HepG2 (cell line): ENCODE measurements around the gene SWI5. TPM values are rescaled to one million over a fixed set of nuclear protein-coding genes. Genes with fewer than 3 reads are reported as not detected.

Experiments
- ATAC-seq: fragments of 200-7000 bp; cut with Tn5 transposase; 3 replicates; pipeline ENCODE4 v1.9.1; 2020; ENCODE audit warnings: mild to moderate bottlenecking, moderate library complexity
- BruUV-seq: library from RNA; stranded (reverse); fragments of 400-500 nt; replicated peaks from 2 replicates; lab custom pipeline; 2021; lab: Mats Ljungman, UMichigan
- CTCF ChIA-PET: fragments of 300-600 bp; formaldehyde crosslinking; extraction: SDS; loops from one replicate; lab custom pipeline; 2021; ENCODE audit warnings: low total read pairs, inconsistent platforms, low intra/inter-chr PET ratio; lab: Yijun Ruan, JAX
- POLR2A ChIA-PET: fragments of 350-600 bp; sonication (Branson Sonifier 250); formaldehyde crosslinking; loops from one replicate; lab custom pipeline; 2020; ENCODE audit warnings: antibody characterized with exemption, inconsistent platforms; lab: Yijun Ruan, JAX
- DNase-seq: peaks from one replicate; pipeline ENCODE4 v3.0.0-alpha.2; 2015; ENCODE audit warnings: low spot score
- FAIRE-seq: peaks from 3 replicates; lab custom pipeline; 2011; peaks lifted over from hg19 to GRCh38; lab: Jason Lieb, UNC
- H2AFZ ChIP-seq: one replicate; pipeline ENCODE4 v1.6.1; 2011; ENCODE audit warnings: low read length, inconsistent platforms
- H3K27ac ChIP-seq: fragments of 300-600 bp; 3 replicates; pipeline ENCODE4 v1.8.0; 2011; ENCODE audit warnings: mixed run types, mild to moderate bottlenecking, mixed read lengths, low read length, inconsistent platforms; ENCODE audit not compliant: insufficient read depth; ENCODE audit errors: extremely low read length
- H3K27me3 ChIP-seq, 2 experiments: fragments of 200-600 bp in 1 of 2; 2 replicates in 1 of 2; 3 replicates in 1 of 2; pipeline versions ENCODE4 v1.6.0 to v1.8.0; 2011; ENCODE audit warnings: low read length in 2 of 2, mild to moderate bottlenecking in 2 of 2, moderate library complexity in 2 of 2, inconsistent platforms in 1 of 2; ENCODE audit not compliant: insufficient read depth in 2 of 2, control insufficient read depth in 1 of 2
- H3K36me3 ChIP-seq, 2 experiments: fragments of 200-600 bp in 1 of 2; replicated peaks in 1 of 2; 2 replicates in 1 of 2; 3 replicates in 1 of 2; pipeline versions ENCODE4 v1.5.1 to v1.8.0; 2011; ENCODE audit warnings: low read length in 2 of 2, inconsistent platforms in 1 of 2; ENCODE audit not compliant: insufficient read depth in 2 of 2, control insufficient read depth in 1 of 2
- H3K4me1 ChIP-seq: 2 replicates; pipeline ENCODE4 v1.5.1; 2012; ENCODE audit warnings: low read length, inconsistent platforms; ENCODE audit not compliant: insufficient read depth
- H3K4me2 ChIP-seq: 2 replicates; pipeline ENCODE4 v1.6.0; 2011; ENCODE audit warnings: low read depth, low read length, inconsistent platforms
- H3K4me3 ChIP-seq, 3 experiments: fragments of 200-600 bp in 1 of 3; sonication (generic), shearing (Covaris generic) in 1 of 3; replicated peaks in 1 of 3; 2 replicates each; pipeline ENCODE4 v1.5.1; 2011 to 2016; ENCODE audit warnings: low read length in 3 of 3, inconsistent platforms in 2 of 3, low read depth in 2 of 3, mild to moderate bottlenecking in 2 of 3, control low read depth in 1 of 3, mixed read lengths in 1 of 3; ENCODE audit not compliant: insufficient read depth in 1 of 3
- H3K79me2 ChIP-seq: one replicate; pipeline ENCODE4 v1.6.1; 2011; ENCODE audit warnings: low read length, inconsistent platforms; ENCODE audit not compliant: insufficient read depth
- H3K9ac ChIP-seq: 2 replicates; pipeline ENCODE4 v1.6.0; 2011; ENCODE audit warnings: mild to moderate bottlenecking, low read depth, low read length, inconsistent platforms; ENCODE audit not compliant: insufficient read depth
- H3K9me3 ChIP-seq: 2 replicates; pipeline ENCODE4 v1.5.1; 2012; ENCODE audit warnings: mild to moderate bottlenecking, low read length
- H4K20me1 ChIP-seq: 2 replicates; pipeline ENCODE4 v1.6.0; 2011; ENCODE audit warnings: inconsistent platforms, mild to moderate bottlenecking, low read length, moderate library complexity; ENCODE audit not compliant: insufficient read depth
- CREM ChIP-seq, 2 experiments: sonication (generic) in 1 of 2; formaldehyde crosslinking in 1 of 2; IDR thresholded peaks; 2 replicates each; pipeline versions ENCODE4 v1.4.0 to v1.6.1; 2016 to 2020; ENCODE audit warnings: antibody characterized with exemption in 1 of 2, mild to moderate bottlenecking in 1 of 2, missing genetic modification reagents in 1 of 2
- IKZF5 ChIP-seq: IDR thresholded peaks from 2 replicates; pipeline ENCODE4 v1.6.1; 2018; ENCODE audit warnings: missing genetic modification reagents, mild to moderate bottlenecking, missing compliant biosample characterization
- ISL2 ChIP-seq: sonication (generic); formaldehyde crosslinking; IDR thresholded peaks from 2 replicates; pipeline ENCODE4 v1.5.0; 2020; ENCODE audit warnings: missing genetic modification reagents
- TBX3 ChIP-seq: fragments of 450-650 bp; IDR thresholded peaks from 2 replicates; pipeline ENCODE4 v1.6.1; 2017; ENCODE audit warnings: antibody characterized with exemption, mild to moderate bottlenecking, inconsistent platforms, borderline replicate concordance
- TERF1 ChIP-seq: sonication (generic); formaldehyde crosslinking; IDR thresholded peaks from 2 replicates; pipeline ENCODE4 v1.8.0; 2022; ENCODE audit warnings: mild to moderate bottlenecking, missing genetic modification reagents, moderate library complexity
- ZNF12 ChIP-seq: sonication (generic); formaldehyde crosslinking; IDR thresholded peaks from 2 replicates; pipeline ENCODE4 v1.5.0; 2020; ENCODE audit warnings: missing genetic modification reagents
- ZNF180 ChIP-seq: sonication (generic); formaldehyde crosslinking; IDR thresholded peaks from 2 replicates; pipeline ENCODE4 v1.4.0; 2020; ENCODE audit warnings: low read depth, missing genetic modification reagents, borderline replicate concordance
- ZNF33B ChIP-seq: sonication (generic); formaldehyde crosslinking; IDR thresholded peaks from 2 replicates; pipeline ENCODE4 v1.5.1; 2020; ENCODE audit warnings: mild to moderate bottlenecking, missing genetic modification reagents
- ZNF407 ChIP-seq: sonication (generic); formaldehyde crosslinking; IDR thresholded peaks from one replicate; pipeline ENCODE4 v1.5.1; 2020; ENCODE audit warnings: mild to moderate bottlenecking, missing genetic modification reagents; ENCODE audit errors: not compliant biosample characterization
- WGBS: methylation state at CpG from one replicate; pipeline ENCODE4 v1.1.6; 2017; ENCODE audit warnings: low lambda C conversion rate; 5-methylcytosine and 5-hydroxymethylcytosine counted together
- in situ Hi-C: cut with HindIII; loops from 2 replicates; pipeline ENCODE4 v1.10.0; 2017; ENCODE audit warnings: low pct_unique_long_range_greater_than_20kb; ENCODE audit not compliant: extremely low pct_ligation_motif_present
- intact Hi-C: fragments of 100-400 bp; cut with micrococcal nuclease; formaldehyde crosslinking; loops from one replicate; pipeline ENCODE4 v1.10.0; 2022; ENCODE audit not compliant: unreplicated experiment
- polyA plus RNA-seq, 8 experiments: library from polyadenylated mRNA; depleted of rRNA in 3 of 8; stranded (reverse) in 7 of 8; unstranded in 1 of 8; fragments of >200 nt; fragmentation: Illumina TruSeq in 4 of 8; extraction: Trizol in 4 of 8; gene quantifications; 2 replicates each; pipeline versions ENCODE4 v1.2.1 to v1.2.3, GENCODE V29; 2011 to 2016; ENCODE audit warnings: low read depth in 4 of 8, missing spikeins in 1 of 8, mixed read lengths in 1 of 8; ENCODE audit not compliant: insufficient read depth in 1 of 8
- total RNA-seq, 5 experiments: library from RNA; depleted of rRNA; stranded (reverse); fragments of >200 nt; fragmentation: Illumina TruSeq; extraction: Trizol; gene quantifications; 2 replicates each; pipeline ENCODE4 v1.2.3, GENCODE V29; 2016; ENCODE audit warnings: low read depth in 1 of 5

Gene SWI5
- total and polyA plus RNA-seq, 2 of the 13 experiments (the other 11 are each of a cell fraction or from before 2014, with no cell fraction given): 39.2 to 41.0 TPM

GRCh38 chr9:128286440-128286839 is 10.4 kb downstream of the SWI5 start:
- ChIA-PET CTCF (no interaction called here), POLR2A (no interaction called here)
- H3K4me2 ChIP-seq: no peak overlapping the region
- WGBS: 93% methylated on average over 6 of the region's 6 CpGs
- H4K20me1 ChIP-seq: no peaks in the 10 kb centered on the region
- no peak overlapping the region for H3K9ac ChIP-seq
- H2AFZ ChIP-seq: no peak overlapping the region
- H3K36me3 ChIP-seq: peaks cover 5 to 17% of the 10 kb centered on the region in 2 experiments; a peak in 3 of 5 replicates
- no peak overlapping the region for H3K4me3 ChIP-seq
- ATAC-seq (no peak), DNase-seq (no peak), FAIRE-seq (no peak)
- no peaks in the 10 kb centered on the region for H3K9me3 ChIP-seq
- no peak overlapping the region for H3K27ac ChIP-seq
- H3K4me1 ChIP-seq: no peaks in the 10 kb centered on the region
- TF ChIP-seq TBX3: no peak
- TF ChIP-seq ISL2 (CRISPR knock-in tag): no peak
- TF ChIP-seq ZNF180: no peak
- TF ChIP-seq IKZF5: no peak
- TF ChIP-seq TERF1 (CRISPR knock-in tag): no peak
- TF ChIP-seq CREM (IDR thresholded peaks at IDR 0.05): no peak
- no peak for TF ChIP-seq CREM (CRISPR knock-in tag; IDR thresholded peaks at IDR 0.05)
- TF ChIP-seq ZNF33B (CRISPR knock-in tag): no peak
- TF ChIP-seq ZNF407 (CRISPR knock-in tag): no peak
- TF ChIP-seq ZNF12 (CRISPR knock-in tag): no peak
- H3K79me2 ChIP-seq: no peaks in the 10 kb centered on the region
- in situ Hi-C loops (no loop called here), intact Hi-C loops (no loop called here)
- BruUV-seq: no TSS peak
- no peaks in the 10 kb centered on the region for H3K27me3 ChIP-seq
